ENCODE results near the gene VSIG10L.

The VSIG10L gene

DNA sequence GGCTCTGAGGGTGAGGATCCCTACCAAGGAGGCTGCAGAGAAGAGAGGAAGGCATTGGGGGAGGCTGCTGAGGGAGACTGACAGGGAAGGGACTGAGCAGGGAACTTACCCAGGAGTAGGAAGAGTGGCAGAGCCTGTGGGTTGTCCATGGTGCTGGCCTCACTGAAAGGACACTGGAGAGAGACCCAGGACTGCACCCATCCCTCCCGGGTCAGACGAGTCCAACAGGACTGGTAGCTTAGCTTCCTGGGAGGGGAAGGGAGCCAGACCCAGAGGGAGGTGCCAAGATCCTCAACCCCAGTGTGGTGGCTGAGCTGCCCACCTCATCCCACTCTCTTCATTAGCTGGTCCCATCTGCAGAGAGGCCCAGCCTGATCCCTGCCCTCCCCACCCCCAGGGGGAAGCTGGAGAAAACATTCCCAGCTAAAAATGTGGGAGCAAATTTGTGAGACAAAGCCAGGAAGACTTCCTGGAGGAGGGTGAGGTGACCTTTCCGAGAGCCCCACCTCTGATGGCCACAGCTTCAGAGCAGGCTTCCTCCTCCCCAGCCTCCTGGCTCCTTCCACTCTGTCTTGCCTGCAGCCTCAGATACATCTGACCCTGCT, at the start of gene VSIG10L:
TSS of gene VSIG10L (minus strand) at position 164 of the 605 bp plus-strand sequence. CDS start at position 149, 15 bp downstream.
- DNase-seq (ENCODE audit: low read depth), result no peak

DNA sequence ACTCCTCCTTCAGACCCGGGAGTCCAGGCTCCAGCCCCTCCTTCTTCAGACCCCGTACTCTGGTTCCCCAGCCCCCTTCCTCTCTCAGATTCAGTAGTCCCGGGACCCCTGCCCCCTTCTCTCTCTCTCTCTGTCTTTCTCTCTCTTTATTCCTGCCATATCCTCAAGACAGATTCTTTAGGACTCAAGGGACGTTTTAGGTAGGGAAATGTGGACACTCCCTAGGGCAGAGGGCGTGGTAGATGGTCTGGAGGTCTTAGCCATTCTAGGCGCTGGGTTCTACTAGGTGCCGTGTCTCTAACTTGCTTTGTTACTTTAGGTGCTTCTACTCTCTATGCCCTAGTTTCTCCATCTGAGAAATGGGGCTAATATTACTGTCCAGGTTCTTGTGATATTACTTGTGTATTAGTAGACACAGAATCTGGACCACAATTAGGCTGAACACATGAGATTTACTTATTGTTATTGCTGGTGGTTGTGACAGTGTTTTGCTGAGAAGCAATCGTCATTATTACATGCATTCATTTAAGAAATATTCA, 49.2 kb upstream of the VSIG10L start:
- DNase-seq (ENCODE audit: low read depth), result no peak

DNA sequence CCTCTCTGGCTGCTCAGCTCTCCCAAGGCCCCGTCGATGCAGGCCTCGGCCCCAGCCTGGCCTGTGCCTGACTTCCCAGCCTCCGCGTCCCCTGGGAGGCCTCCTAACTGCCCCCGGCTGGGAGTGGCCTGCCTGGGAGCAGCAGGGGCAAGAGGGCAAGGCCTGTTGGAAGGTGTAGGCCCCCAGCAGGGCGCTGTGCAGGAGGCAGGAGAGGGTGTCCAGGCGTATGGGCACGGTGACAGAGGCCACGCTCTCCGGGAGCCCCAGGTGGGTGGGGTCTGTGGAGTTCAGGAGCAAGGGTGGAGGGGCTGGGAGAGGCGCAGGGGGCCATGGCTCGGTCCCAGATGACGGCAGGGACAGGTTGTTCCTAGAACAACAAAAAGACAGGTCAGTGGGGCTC, 47.2 kb upstream of the VSIG10L start:
- DNase-seq (ENCODE audit: low read depth), result no peak

DNA sequence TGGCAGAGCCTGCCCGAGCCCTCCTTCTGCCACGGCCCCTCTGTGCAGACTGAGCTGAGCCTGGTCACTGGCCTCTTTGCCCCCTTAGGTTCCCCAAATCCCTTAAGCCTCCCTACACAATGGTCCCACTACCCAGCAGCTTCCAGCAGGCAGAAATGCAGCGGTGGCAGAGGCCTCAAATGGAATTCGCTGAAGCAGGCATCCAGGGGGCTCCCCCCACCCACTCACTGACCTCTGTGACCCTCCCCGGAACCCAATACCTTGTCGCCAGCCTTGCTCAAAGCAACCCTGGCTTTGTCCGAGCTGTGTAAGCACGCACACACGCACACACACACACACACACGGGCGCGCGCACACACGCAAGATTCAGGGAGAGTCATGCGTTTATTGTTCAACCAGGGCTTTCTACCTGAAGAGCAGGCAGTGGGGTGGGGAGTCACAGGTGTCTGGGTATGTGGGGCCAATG, 46.0 kb upstream of the VSIG10L start, which contains the start of gene LIM2:
TSS of gene LIM2 (minus strand) at position 51 of the 466 bp plus-strand sequence. CDS start 531 bp downstream, outside the sequence.
- no peak for DNase-seq (ENCODE audit: low read depth)

DNA sequence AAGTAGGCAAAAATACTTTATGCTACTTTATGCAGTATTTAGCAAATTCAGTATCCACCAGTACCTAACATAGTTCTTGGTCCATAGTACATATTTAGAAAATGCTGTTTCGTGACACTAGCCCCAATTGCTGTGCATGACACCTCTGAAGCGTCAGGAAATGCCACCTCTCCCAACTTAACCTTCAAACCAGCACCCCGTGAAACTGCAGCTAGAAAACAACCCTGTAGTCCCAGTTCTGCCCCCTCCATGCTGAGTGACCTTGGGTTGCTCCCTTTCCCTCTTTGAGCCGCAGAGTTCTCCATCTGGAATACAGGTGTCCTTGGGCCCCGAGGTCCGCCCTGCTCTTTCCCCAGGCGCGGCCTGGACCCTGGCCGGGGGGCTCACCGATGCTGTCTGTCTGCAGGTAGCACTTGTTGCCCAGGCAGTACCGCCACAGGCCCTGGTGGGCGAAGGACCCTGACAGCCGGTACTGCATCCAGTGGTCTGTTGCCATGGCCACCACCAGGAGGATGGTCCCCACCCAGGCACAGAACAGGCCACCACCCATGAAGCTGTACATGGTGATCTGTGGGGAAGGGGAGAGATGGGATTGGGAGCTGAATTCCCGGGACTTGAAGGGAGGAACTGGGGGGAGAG, 45.1 kb upstream of the VSIG10L start:
- no peak for DNase-seq (ENCODE audit: low read depth)

DNA sequence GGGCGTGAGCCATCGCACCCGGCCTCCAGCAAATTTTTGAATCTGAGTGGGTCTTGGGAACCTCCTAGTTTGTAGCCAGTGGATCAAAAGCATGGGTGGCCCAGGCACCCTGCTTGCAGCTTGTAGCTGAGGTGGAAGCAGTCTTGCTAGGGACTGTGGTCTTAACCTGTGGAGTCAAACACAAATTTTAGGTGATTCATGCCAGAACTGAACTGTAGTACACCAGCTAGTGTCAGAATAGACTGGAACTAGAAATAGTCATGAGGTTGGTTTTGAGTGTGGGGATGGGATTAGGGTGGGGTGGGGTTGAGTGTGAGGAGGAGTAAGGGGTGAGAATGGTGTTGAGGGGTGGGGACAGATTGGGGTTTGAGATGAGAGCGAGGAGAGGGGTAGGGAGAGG, 40.1 kb upstream of the VSIG10L start:
- DNase-seq (ENCODE audit: low read depth), result no peak

DNA sequence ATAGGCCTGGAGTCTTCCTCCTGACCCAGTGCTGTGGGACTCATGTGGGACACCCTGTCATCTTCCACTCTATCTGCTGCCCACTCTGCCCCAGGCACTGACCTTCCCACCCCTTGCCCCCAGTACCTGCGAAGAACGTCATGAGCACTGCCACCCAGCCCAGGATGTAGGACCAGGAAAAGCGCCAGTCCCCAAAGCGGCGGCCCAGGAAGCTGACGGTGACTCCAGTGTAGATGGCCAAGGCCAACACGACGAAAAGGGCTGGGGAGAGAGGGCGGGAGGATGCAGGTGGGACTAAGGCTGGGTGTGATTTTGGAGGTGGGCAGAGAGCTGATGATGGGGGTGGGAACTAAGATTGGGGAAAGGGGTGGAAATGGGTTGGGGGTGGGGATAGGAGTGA, 38.4 kb upstream of the VSIG10L start:
- DNase-seq (ENCODE audit: low read depth), result no peak

DNA sequence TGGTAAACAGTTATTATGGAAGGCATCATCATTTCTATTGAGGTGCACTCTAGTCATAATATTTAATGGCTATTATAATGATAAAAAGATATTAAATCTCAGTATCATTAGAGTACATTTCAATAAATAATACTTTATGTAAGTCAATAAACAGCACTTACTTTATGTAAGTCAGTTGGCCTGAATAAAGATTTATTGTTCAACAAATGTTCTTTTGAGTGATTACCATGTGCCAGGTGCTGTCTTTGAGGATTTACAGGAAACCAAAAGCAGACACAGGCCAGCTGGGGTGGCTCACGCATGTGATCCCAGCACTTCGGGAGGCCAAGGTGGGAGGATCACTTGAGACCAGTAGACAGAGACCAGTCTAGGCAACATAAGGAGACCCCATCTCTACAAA, 35.5 kb upstream of the VSIG10L start:
- no peak for DNase-seq (ENCODE audit: low read depth)

DNA sequence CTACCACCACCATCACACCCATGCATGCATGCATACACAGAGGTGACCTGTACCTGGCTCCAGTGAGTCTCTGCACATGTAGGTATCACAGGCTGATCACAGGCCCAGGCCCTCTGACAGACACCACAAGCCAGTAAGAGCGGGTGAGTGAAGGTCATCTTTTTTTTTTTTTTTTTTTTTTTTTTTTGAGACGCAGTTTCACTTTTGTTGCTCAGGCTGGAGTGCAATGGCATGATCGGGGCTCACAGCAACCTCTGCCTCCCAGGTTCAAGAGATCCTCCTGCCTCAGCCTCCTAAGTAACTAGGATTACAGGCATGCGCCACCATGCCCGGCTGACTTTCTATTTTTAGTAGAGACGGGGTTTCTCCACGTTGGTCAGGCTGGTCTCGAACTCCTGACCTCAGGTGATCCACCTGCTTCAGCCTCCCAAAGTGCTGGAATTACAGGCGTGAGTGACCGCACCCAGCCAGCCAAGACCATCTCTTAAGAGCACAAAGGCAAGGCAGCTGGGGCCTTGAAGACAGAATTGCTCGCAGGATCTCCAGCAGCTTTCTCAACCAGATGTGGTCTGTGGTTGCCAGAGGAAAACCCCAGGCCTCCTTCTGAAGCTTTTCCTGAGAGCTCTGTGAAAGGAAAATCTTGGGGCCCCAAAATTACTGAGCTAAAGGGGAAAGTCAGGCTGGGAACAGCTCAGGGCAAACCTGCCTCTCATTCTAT, 33.7 kb upstream of the VSIG10L start:
- DNase-seq (ENCODE audit: low read depth), result no peak

DNA sequence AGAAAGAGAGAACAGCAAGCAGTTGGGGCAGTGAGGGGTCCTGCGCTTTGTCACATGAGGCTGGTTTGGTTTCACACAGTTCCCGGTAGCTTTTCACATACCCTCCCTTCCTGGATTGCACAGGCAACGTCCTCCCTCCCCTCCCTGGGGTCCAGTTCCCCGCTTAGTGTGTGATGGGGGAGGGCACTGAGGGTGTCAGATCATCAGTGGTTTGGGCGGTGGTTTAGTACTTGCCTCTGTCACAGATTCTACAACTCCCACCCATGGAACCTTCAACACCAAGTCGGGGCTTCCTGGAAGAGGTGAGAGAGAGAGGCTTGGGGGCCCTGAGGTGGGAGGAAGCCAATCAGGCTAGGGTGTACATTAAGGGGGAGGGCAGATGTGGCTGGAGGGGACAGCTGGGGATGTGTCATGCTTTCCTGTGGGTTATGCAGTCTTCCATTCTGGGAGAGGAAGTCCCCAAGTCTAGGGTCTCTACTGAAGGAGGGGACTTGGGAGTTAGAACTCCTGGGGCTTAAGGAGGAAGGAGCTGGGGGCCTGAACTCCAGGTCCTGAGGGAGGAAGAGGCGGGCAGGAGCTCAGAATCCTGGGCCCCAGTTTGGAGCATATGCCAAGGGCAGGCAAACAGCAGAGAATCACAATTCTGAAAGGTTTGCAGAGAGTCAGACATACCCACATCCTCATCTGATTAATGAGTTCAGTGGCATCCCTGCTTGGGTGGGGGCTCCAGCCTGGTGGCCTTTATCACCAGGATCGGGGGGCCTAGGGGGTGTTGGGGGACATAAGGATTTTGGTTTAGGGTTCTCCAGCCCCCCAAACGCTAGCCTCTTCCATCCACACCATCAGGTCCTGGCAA, 30.9 kb upstream of the VSIG10L start, which contains the start of gene NKG7:
TSS of gene NKG7 (minus strand) at position 6 of the 856 bp plus-strand sequence. CDS start 119 bp downstream, outside the sequence.
- DNase-seq (ENCODE audit: low read depth), result peak; percentile 77

DNA sequence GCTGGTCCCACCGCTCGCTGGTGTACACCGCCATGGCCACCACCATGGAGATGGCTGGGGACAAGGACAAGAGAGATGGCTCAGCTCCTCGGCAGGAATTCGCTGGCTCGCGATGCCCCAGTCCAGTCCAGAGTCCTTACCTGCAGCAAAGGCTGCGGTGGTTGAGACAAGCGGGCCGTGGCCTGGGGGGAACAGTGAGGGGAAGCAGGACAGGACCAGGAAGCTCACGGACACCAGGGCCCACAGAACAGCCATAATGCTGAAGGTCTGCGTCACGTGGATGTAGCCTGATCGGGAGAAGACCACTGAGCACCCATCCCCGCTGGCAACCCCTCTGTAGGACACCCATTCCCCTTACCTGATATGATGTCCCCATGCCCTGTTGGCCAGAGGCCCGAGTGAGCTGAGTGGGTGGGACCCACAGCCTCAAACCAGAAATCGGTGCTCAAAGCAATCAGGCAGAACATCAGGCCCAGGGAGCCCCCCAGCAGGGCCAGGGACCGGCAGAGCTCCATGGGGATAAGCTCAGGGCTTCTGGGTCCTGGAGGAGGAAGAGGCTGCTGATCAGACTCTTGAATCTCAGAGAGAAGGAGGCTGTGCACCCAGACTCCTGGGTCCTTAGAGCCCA, 30.2 kb upstream of the VSIG10L start:
- no peak for DNase-seq (ENCODE audit: low read depth)

DNA sequence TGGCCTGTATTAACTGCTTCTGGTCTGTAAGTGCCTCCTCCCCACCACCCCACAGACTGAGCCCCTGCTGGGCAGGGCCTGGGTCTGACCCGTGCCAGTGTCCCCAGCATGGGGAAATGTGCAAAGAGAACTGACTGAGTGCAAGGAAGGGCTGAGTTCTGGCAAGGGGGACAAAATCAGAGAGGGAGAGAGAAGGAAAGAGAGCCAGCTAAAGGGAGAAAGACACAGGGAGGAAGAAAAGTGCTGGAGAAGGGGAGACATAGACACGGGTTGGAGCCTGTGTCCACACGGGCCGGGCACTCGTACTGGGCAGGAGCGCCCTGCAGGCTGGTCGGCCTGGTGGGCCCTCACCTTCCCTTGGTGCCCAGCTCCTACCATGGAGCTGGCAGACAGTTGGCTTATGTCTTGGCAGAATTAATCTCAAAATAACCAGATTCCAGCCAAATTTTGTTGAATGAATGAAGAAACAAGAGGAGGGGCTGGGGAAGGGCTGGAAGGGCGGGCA, 29.3 kb upstream of the VSIG10L start:
- no peak for DNase-seq (ENCODE audit: low read depth)

DNA sequence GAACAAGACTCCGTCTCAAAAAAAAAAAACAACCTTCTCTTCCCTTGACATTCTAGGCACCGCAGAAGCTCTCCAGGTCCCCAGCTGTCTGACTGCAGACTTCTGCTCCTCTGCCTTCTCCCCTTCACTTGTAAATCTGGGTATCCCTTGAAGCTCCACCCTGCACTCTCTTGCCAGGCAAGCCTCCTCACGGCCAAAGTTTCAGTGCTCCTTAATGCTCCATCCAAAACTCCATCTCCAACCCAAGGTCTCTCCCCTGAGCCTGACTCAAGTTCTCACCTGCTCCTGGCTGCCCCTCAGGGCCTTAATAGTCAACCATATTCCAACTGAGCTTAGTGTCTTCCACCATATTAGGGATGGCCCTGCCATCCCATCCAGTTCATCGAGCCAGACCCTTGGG, 28.3 kb upstream of the VSIG10L start:
- no peak for DNase-seq (ENCODE audit: low read depth)

DNA sequence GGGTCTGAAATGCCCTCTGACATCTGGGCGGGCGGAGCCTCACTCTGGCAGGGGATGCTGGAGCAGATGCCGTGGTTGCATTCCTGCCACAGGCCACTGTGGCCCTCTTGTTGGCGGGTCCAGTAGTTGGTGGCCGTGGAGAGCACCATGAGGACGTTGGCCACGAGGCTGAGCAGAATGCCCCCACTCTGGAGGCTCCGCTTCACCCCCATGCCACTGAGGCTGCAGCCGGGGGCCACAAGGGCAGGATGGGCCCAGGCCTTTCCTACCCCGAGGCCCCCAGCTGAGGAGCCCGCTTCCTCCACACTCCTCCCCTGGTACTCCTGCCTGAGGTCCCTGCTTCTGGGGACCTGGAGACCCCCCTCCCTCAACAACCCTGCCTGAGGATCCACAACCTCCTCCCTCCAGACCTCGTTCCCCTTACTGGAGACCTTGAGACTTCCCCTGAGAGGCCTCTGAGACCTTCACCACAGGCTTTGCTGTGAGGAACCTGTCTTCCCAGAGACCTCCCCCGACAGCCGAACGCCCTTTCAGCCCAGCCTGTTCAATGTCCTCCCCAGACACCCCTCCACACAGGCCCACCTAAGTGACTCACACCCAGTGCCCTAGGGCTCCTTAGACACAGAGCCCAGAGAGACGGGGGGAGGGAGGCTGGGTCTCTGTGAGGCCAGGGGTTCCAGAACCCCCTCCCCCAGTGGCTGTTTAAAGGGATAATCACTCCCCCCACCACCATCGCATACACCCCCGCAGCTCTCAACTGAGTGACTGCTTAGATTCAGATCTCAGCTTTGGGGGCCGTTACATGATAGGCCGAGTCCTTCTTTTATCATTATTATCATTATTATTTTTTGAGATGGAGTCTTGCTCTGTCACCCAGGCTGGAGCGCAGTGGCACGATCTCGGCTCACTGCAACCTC, 26.7 kb upstream of the VSIG10L start, which contains the start of gene CLDND2:
TSS of gene CLDND2 (minus strand) at position 638 of the 917 bp plus-strand sequence. CDS start at position 212, 426 bp downstream.
- no peak for DNase-seq (ENCODE audit: low read depth)

DNA sequence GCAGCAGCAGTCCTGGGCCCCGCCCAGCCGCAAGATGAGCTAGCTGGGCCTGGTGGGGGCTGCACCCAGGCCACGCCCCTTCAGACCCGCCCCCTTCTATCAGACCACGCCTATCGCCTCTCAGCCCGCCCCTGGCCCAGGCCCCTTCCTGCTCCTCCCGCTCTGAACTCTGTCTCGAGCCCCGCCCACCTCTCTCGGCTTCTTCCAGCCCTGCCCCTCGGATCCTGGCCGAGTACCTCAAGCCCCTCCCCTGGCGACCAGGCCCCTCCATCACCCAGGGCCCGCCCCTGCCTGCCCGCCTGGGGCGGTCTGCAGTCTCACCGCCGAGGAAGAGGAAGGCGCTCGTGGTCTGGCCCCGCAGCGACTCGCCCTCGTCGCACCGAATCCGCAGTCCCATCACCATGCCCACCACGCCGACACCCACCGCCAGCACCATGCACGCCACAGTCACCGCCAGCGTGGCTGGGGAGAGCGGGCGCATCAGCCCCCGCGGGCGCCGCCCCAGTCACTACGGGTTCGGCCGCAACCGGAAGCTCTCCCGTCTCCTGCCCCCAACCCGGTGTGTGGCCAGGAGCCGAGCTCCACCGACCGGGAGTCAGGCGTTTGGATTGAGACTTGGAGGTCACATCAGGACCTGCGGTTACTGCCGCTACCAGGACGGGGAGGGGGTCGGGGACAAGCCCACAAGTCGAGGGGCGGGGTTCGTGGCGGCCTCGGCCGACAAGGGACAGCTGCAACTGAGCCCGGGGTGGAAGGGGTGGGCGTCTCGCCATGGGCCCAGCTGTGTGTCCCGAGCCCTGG, 25.8 kb upstream of the VSIG10L start:
- DNase-seq (ENCODE audit: low read depth), result peak; percentile 100

DNA sequence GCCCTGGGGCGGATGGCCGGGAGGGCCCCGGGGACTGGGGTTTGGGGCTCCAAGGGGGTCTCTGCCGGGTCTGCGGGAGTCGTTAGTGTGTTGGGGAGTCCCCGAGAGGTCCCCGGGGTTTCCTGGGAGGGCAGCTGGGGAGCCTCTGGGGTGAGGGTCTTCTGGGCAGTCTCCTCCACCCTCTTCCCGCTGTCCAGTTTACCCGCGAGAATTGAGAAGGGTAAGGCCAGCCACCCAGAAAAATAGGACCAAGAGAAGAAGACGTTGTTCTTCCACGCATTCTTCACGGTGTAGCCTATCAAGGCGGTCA, 25.3 kb upstream of the VSIG10L start:
- no peak for DNase-seq (ENCODE audit: low read depth)

DNA sequence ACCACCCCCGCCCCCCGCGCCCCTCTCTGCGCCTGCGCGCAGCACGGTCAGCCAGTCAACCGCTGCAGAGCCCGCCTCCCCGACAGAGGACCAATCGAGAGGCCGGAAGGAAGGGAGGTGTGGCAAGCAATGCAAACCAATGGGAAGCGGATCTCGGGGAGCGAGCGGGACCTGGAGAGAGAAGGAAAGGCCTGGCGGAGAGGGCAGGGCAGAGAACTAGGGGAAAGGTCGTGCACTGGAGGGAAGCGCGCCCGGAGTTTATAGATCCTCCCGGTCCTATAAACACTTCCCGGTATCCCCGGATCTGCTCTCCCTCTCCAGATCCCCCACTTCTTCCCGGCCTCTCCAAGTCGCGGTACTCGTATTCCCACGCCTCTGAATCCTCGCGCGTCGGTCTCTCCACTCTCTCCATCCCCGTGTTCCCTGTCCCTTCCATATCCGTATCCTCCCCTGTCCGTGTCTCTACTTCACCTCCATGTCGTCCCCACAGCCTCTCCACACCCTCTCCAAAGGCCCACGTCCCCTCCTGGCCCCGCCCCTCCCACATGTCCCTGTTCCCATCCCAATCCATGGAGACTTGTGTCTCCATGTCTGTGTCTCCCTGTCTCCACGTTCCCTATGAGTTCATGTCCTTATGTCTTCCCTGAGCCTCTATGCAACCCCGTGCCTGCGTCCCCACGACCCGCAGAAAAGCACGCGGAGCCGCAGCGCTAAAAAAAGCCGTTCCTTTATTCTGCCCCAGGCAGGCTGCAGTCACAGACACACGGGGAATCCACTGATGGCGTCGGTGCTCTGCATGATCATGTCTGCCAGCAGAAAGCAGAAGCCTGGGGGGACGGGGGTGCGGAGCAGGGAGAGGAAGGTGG, 24.7 kb upstream of the VSIG10L start:
- DNase-seq (ENCODE audit: low read depth), result peak; percentile 93

DNA sequence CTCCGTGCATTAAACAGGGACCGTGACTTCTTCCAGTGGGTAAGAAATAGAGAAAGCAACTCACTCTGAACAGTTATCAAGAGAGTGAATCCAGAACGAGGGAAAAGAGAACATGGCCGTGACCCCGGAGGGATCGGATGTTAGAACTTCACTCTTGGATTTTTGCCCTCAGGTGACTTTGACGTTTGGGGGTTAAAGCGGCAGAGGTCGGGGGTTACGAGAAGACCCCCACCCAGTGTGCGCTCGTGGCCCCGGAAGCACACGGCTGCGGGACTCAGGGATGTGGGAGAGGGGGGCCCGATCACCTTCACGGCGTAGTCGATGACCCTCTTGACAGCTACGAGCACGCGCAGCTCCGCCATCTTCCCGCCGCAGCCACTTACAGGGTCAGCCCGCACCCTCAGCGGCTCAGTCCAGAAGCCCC, 24.0 kb upstream of the VSIG10L start, which contains the start of gene ETFB:
TSS of gene ETFB (minus strand) at position 424 of the 424 bp plus-strand sequence. CDS start at position 362, 62 bp downstream.
- DNase-seq (ENCODE audit: low read depth), result no peak

Measured in activated T-cell treated with anti-CD3 and anti-CD28 coated beads for 48 hours (primary cell).